ENCODE measurements around the gene PXT1. TPM values are rescaled to one million over a fixed set of nuclear protein-coding genes. Genes with fewer than 3 reads are reported as not detected.

PXT1 gene
- total RNA-seq, 6 donors from 2014 or later = 0.09 to 0.15 TPM; not detected in 4

DNA sequence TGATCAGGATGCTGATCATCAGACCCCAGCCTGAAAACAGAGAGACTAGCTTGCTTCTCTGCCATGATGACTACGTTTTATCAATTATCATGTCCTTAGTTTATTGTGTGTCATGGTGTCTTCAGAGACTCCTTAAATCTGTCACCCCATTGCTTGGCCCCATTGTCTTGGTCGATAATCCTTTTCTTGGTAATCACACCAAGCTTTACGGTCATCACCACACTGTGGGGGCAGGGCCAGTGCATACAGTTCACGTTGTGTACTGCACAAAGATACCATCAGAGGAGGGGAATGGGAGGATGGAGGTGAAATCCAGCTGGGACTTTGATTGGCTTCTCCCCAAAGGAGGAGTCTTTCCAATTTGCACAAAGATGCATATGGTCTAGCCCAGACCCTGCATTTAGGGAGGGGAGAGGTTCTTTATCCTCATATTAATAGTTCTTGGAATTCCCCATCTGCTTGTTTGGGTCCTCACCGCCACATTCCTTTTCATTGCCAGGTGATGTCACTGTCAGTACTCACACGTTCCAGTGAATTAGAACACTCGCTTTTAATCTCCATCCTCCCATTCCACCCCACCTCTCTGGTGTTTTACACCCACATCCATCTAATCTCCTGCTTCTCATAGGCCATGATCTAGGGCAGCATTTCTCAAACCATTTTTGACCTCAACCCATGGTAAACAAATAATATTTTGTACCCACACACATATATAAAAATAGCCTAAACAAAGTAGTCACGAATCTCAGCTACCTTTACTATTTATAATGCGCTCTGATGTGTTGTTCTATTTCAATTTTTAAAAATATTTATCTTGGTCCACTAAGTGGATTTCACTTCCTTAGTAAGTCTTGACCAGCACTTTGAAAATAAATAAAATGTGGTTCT lies 60.9 kb downstream of the PXT1 start:
- Histone ChIP-seq H3K9me3 (no peaks in the 10 kb centered on the region), H3K27ac (no peak overlapping the region), H3K27me3 (no peaks in the 10 kb centered on the region), H3K4me3 (no peak overlapping the region), H3K36me3 (no peaks in the 10 kb centered on the region), H3K4me1 (peaks cover 3 to 7% (median 5%) of the 10 kb centered on the region in 4 donors)
- ATAC-seq (ENCODE audit: low FRiP score in 2 of 2) = no peak
- DNase-seq = no peak
- 77% methylated on average over 9 of the region's 9 CpGs for WGBS, 2 donors
- TF ChIP-seq, protein P1, sequence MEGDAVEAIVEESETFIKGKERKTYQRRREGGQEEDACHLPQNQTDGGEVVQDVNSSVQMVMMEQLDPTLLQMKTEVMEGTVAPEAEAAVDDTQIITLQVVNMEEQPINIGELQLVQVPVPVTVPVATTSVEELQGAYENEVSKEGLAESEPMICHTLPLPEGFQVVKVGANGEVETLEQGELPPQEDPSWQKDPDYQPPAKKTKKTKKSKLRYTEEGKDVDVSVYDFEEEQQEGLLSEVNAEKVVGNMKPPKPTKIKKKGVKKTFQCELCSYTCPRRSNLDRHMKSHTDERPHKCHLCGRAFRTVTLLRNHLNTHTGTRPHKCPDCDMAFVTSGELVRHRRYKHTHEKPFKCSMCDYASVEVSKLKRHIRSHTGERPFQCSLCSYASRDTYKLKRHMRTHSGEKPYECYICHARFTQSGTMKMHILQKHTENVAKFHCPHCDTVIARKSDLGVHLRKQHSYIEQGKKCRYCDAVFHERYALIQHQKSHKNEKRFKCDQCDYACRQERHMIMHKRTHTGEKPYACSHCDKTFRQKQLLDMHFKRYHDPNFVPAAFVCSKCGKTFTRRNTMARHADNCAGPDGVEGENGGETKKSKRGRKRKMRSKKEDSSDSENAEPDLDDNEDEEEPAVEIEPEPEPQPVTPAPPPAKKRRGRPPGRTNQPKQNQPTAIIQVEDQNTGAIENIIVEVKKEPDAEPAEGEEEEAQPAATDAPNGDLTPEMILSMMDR (IDR thresholded peaks at IDR 0.05) = no peak
- TF ChIP-seq EP300 (IDR thresholded peaks at IDR 0.05) (no peak), POLR2AphosphoS5 (IDR thresholded peaks at IDR 0.05) (no peak), POLR2A (IDR thresholded peaks at IDR 0.05) (no peak)

DNA sequence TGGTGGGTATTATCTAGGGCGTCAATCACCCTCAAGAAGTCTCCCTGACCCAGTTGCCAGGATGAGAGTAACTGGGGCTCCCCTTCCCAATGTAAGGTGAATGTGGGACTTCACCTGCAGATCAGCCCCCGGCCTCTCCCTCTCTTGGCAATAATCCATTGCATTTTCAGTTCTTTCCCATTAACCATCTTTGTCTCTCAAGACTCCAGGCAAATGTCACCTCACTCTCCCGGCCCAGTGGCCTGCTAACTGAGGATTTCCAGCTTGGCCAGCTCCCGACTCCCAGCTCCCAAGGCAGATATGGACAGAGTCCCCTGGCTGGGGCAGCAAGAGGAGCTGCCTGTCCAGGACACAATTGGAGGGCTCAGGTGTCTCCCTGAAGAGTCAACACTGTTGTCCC lies 62.5 kb downstream of the PXT1 start:
- 96% methylated on average over 4 of the region's 4 CpGs for WGBS, 2 donors
- no peak for TF ChIP-seq EP300 (IDR thresholded peaks at IDR 0.05)
- TF ChIP-seq POLR2A (IDR thresholded peaks at IDR 0.05) = no peak
- TF ChIP-seq POLR2AphosphoS5 (IDR thresholded peaks at IDR 0.05) = no peak
- TF ChIP-seq, protein P1 (IDR thresholded peaks at IDR 0.05) = no peak
- H3K36me3 ChIP-seq = no peaks in the 10 kb centered on the region
- peaks cover 0 to 4% (median 0%) of the 10 kb centered on the region in 4 donors for H3K4me1 ChIP-seq
- H3K4me3 ChIP-seq = no peak overlapping the region
- no peaks in the 10 kb centered on the region for H3K9me3 ChIP-seq
- H3K27me3 ChIP-seq = no peaks in the 10 kb centered on the region
- ATAC-seq (ENCODE audit: low FRiP score in 2 of 2) (no peak), DNase-seq (no peak)
- H3K27ac ChIP-seq = no peak overlapping the region

DNA sequence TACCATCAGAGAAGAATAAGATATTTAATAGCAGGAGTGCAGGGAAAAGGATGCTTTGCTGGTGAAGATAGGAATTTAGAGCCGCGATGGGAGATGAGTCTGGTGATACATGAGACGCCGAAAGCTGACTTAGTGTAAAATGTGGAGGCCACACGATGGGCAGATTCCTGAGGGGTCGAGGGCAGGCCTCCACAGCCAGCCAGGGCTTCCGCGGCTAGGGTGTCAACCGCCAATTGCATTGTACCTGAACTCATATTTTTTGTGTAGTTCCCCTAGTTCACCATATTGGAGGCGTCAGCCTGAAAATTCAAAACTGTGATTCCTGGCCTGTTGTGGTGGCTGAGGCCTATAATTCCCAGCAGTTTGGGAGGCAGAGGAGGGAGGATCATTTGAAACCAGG lies 63.7 kb downstream of the PXT1 start:
- 91 to 93% methylated on average over 10 of the region's 10 CpGs for WGBS, 2 donors
- no peak for TF ChIP-seq POLR2A (IDR thresholded peaks at IDR 0.05)
- TF ChIP-seq EP300 (IDR thresholded peaks at IDR 0.05) = no peak
- no peak for TF ChIP-seq POLR2AphosphoS5 (IDR thresholded peaks at IDR 0.05)
- TF ChIP-seq, protein P1 (IDR thresholded peaks at IDR 0.05) = no peak
- Histone ChIP-seq H3K4me3 (no peak overlapping the region), H3K27me3 (no peaks in the 10 kb centered on the region), H3K9me3 (no peaks in the 10 kb centered on the region), H3K36me3 (no peaks in the 10 kb centered on the region), H3K27ac (no peak overlapping the region), H3K4me1 (peaks cover 0 to 4% (median 0%) of the 10 kb centered on the region in 4 donors)
- DNase-seq (peak in 1 of 2 donors; percentile 41), ATAC-seq (ENCODE audit: low FRiP score in 2 of 2) (no peak)

DNA sequence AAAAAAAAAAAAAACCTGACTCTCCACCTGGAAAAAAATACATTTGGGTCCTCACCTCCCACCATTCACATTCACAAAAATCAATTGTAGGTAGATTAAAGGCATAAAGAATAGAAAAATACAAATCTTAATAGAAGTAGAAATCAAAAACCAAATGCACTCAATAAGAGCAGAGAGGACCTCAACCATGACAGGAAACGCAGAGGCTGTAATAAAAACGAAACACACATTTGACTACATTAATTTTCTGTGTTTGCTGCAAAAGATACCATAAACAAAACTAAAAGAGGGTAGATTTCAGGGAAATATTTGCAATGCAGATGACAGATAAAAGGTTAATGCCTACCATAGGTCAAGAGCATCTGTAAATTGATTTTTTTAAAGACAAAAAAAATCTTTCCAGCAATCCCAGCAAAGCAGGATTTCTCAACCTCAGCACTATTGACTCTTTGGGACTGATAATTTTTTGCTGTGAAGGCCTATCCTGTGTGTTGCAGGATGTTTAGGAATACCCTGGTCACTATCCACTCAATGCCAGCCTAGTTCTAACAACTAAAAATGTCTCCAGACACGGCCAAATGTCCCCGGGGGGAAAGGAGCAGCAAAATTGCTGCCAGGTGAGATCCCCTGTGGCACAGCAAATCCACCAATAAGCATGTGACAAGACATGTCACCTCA lies 64.3 kb downstream of the PXT1 start:
- H3K36me3 ChIP-seq = no peaks in the 10 kb centered on the region
- H3K9me3 ChIP-seq = no peaks in the 10 kb centered on the region
- H3K4me1 ChIP-seq = no peaks in the 10 kb centered on the region
- H3K27me3 ChIP-seq = no peaks in the 10 kb centered on the region
- ATAC-seq (ENCODE audit: low FRiP score in 2 of 2) (no peak), DNase-seq (no peak)
- 85 to 90% methylated on average over 4 of the region's 4 CpGs for WGBS, 2 donors
- TF ChIP-seq POLR2AphosphoS5 (IDR thresholded peaks at IDR 0.05) = no peak
- no peak for TF ChIP-seq EP300 (IDR thresholded peaks at IDR 0.05)
- TF ChIP-seq, protein P1 (IDR thresholded peaks at IDR 0.05) = no peak
- TF ChIP-seq POLR2A (IDR thresholded peaks at IDR 0.05) = no peak
- no peak overlapping the region for H3K4me3 ChIP-seq
- H3K27ac ChIP-seq = no peak overlapping the region

All from upper lobe of left lung (tissue), 6 donors.